ENCODE measurements around the gene AP5B1.

DNA sequence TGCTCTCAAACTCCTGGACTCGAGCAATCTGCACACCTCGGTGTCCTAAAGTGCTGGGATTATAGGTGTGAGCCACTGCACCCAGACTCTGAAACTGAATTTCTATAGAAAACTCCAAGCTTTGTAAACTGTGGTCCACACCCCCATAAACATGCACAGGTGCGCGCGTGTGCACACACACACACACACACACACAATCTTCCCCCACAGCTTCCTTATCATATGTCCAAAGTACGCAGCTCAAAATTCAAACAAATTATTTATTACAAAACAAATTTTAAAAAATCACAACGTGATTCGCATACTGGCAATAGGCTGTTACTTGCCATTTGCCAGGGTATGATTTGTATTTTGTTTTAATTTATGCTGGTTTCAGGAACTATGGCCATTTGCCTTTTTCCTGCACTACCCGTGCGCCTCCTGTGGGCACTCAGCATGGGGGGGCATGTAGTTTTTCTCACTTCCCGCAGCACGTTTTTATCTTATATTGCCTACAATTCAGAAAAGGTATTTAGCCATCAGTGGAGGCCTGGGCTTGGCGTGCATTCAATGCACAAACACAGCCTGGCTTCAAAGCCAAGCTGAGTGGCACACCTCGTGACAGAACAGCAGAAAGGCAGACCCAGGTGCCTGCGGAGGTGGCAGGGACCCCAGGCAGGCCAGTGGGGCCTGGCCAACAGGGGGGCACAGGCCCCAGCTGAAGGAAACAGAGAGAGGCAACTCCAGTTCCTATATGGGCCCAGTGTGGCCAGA, 42.2 kb upstream of the AP5B1 start:
- TF ChIP-seq REST (IDR thresholded peaks at IDR 0.05; ENCODE audit: low read depth): no peak
- no peak for TF ChIP-seq POLR2A (IDR thresholded peaks at IDR 0.05; ENCODE audit: borderline replicate concordance, extremely low read depth, insufficient read depth, insufficient read length)
- no peak for TF ChIP-seq CTCF (IDR thresholded peaks at IDR 0.05 in 2 of 3, conservative IDR thresholded peaks at IDR 0.05 in 1 of 3; ENCODE audit: borderline replicate concordance in 1 of 3, insufficient read depth in 1 of 3, low read depth in 2 of 3, low read length in 2 of 3)
- no peak for TF ChIP-seq ATF3 (IDR thresholded peaks at IDR 0.05)
- TF ChIP-seq EZH2 (IDR thresholded peaks at IDR 0.05): no peak
- no peak for TF ChIP-seq FOSL1 (IDR thresholded peaks at IDR 0.05; ENCODE audit: low read depth)
- no peak for TF ChIP-seq YY1 (IDR thresholded peaks at IDR 0.05; ENCODE audit: extremely low read depth, insufficient replicate concordance, low read depth, low read length)
- no peak for TF ChIP-seq SRF (IDR thresholded peaks at IDR 0.05; ENCODE audit: low read depth)
- no peak for TF ChIP-seq EGR1 (IDR thresholded peaks at IDR 0.05; ENCODE audit: low read depth)
- TF ChIP-seq SP1 (IDR thresholded peaks at IDR 0.05; ENCODE audit: low read depth): no peak

Measured in HCT116 (cell line).